Measurements from ENCODE around the gene HDAC4. TPM values are rescaled to one million over a fixed set of nuclear protein-coding genes. Genes with fewer than 3 reads are reported as not detected.
A peak's percentile ranks its signal among the peaks of the same experiment; 100 is the strongest.

Gene HDAC4
- total and polyA plus RNA-seq, 4 donors: 2.9 to 37.2 (median 4.4) TPM

DNA sequence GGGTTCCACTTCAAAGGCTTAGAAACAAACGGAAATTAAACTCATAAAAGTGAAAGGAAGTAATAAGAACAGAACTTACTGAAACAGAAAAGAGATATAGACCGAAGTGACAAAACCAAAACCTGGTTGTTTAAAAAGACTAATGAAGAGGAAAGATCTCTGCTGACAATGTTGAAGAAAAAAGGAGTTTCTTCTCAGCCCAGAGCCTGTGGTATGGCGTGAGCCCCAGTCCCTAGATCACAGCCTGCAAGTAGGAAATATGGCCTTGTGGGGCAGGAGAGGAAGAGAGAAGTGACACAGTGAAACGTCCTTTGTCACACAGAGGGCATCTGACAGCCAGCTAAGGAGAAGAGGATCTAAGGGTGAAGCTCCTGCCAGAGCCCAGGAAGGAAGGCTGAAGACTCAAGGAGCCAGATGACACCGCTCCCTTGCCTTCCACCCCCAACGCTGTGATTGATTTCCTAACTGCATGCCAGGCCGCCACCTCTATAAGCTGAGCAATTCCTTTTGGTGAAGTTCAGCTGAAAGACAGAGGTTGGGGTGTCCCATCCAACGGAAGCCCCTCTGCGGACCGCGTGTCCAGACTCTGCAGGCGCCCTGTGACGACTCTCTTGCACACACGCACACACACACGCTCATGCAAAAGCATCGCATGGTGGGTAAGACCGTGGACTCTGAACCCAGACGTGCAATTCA, 141.1 kb downstream of the HDAC4 start:
- no peak for DNase-seq (ENCODE audit: low spot score)
- H3K36me3 ChIP-seq (ENCODE audit: control insufficient read depth in 4 of 4, insufficient read depth in 3 of 4, low read depth in 1 of 4, low read length in 3 of 4): no peaks in the 10 kb centered on the region
- TF ChIP-seq, protein P1, sequence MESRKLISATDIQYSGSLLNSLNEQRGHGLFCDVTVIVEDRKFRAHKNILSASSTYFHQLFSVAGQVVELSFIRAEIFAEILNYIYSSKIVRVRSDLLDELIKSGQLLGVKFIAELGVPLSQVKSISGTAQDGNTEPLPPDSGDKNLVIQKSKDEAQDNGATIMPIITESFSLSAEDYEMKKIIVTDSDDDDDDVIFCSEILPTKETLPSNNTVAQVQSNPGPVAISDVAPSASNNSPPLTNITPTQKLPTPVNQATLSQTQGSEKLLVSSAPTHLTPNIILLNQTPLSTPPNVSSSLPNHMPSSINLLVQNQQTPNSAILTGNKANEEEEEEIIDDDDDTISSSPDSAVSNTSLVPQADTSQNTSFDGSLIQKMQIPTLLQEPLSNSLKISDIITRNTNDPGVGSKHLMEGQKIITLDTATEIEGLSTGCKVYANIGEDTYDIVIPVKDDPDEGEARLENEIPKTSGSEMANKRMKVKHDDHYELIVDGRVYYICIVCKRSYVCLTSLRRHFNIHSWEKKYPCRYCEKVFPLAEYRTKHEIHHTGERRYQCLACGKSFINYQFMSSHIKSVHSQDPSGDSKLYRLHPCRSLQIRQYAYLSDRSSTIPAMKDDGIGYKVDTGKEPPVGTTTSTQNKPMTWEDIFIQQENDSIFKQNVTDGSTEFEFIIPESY (IDR thresholded peaks at IDR 0.05): no peak
- no peak for TF ChIP-seq FOXA2 (IDR thresholded peaks at IDR 0.05)
- no peak for TF ChIP-seq RAD21 (IDR thresholded peaks at IDR 0.05)
- TF ChIP-seq TAF1 (conservative IDR thresholded peaks at IDR 0.05): no peak
- no peak for TF ChIP-seq HNF4G (IDR thresholded peaks at IDR 0.05)
- TF ChIP-seq, protein P2, sequence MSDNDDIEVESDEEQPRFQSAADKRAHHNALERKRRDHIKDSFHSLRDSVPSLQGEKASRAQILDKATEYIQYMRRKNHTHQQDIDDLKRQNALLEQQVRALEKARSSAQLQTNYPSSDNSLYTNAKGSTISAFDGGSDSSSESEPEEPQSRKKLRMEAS (IDR thresholded peaks at IDR 0.05): no peak
- no peak for TF ChIP-seq GABPA (IDR thresholded peaks at IDR 0.05 in 1 of 2, conservative IDR thresholded peaks at IDR 0.05 in 1 of 2)
- TF ChIP-seq EGR1 (IDR thresholded peaks at IDR 0.05; ENCODE audit: low read depth in 2 of 2): no peak
- no peak for TF ChIP-seq SP1 (IDR thresholded peaks at IDR 0.05)
- TF ChIP-seq, protein P3, sequence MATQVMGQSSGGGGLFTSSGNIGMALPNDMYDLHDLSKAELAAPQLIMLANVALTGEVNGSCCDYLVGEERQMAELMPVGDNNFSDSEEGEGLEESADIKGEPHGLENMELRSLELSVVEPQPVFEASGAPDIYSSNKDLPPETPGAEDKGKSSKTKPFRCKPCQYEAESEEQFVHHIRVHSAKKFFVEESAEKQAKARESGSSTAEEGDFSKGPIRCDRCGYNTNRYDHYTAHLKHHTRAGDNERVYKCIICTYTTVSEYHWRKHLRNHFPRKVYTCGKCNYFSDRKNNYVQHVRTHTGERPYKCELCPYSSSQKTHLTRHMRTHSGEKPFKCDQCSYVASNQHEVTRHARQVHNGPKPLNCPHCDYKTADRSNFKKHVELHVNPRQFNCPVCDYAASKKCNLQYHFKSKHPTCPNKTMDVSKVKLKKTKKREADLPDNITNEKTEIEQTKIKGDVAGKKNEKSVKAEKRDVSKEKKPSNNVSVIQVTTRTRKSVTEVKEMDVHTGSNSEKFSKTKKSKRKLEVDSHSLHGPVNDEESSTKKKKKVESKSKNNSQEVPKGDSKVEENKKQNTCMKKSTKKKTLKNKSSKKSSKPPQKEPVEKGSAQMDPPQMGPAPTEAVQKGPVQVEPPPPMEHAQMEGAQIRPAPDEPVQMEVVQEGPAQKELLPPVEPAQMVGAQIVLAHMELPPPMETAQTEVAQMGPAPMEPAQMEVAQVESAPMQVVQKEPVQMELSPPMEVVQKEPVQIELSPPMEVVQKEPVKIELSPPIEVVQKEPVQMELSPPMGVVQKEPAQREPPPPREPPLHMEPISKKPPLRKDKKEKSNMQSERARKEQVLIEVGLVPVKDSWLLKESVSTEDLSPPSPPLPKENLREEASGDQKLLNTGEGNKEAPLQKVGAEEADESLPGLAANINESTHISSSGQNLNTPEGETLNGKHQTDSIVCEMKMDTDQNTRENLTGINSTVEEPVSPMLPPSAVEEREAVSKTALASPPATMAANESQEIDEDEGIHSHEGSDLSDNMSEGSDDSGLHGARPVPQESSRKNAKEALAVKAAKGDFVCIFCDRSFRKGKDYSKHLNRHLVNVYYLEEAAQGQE (IDR thresholded peaks at IDR 0.05): no peak
- TF ChIP-seq, protein P4, sequence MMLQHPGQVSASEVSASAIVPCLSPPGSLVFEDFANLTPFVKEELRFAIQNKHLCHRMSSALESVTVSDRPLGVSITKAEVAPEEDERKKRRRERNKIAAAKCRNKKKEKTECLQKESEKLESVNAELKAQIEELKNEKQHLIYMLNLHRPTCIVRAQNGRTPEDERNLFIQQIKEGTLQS (IDR thresholded peaks at IDR 0.05): no peak
- no peak for TF ChIP-seq NR2F2 (IDR thresholded peaks at IDR 0.05)
- no peak for TF ChIP-seq JUND (IDR thresholded peaks at IDR 0.05)
- TF ChIP-seq RXRA (IDR thresholded peaks at IDR 0.05): no peak
- TF ChIP-seq, protein P5, sequence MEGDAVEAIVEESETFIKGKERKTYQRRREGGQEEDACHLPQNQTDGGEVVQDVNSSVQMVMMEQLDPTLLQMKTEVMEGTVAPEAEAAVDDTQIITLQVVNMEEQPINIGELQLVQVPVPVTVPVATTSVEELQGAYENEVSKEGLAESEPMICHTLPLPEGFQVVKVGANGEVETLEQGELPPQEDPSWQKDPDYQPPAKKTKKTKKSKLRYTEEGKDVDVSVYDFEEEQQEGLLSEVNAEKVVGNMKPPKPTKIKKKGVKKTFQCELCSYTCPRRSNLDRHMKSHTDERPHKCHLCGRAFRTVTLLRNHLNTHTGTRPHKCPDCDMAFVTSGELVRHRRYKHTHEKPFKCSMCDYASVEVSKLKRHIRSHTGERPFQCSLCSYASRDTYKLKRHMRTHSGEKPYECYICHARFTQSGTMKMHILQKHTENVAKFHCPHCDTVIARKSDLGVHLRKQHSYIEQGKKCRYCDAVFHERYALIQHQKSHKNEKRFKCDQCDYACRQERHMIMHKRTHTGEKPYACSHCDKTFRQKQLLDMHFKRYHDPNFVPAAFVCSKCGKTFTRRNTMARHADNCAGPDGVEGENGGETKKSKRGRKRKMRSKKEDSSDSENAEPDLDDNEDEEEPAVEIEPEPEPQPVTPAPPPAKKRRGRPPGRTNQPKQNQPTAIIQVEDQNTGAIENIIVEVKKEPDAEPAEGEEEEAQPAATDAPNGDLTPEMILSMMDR (IDR thresholded peaks at IDR 0.05; ENCODE audit: low read depth, low read length, missing input control): no peak
- TF ChIP-seq FOXA1 (IDR thresholded peaks at IDR 0.05): no peak
- no peak for TF ChIP-seq YY1 (IDR thresholded peaks at IDR 0.05)
- no peak for TF ChIP-seq HNF4A (conservative IDR thresholded peaks at IDR 0.05)
- H3K27me3 ChIP-seq (ENCODE audit: control insufficient read depth in 4 of 4, insufficient read depth in 4 of 4, low read length in 3 of 4): no peaks in the 10 kb centered on the region
- WGBS: 87% methylated on average over 18 of the region's 18 CpGs
- peak overlapping the region in 1 of 2 donors; percentile 12 for H3K27ac ChIP-seq (ENCODE audit: low read depth in 1 of 2, low read length in 2 of 2)
- peaks cover 0 to 4% (median 0%) of the 10 kb centered on the region in 4 donors for H3K4me1 ChIP-seq (ENCODE audit: control insufficient read depth in 4 of 4, insufficient read depth in 4 of 4, low read length in 3 of 4)
- peaks cover 0 to 2% (median 0%) of the 10 kb centered on the region in 4 donors for H3K9me3 ChIP-seq (ENCODE audit: control insufficient read depth in 4 of 4, low read length in 3 of 4)
- H3K4me3 ChIP-seq (ENCODE audit: low read depth in 1 of 3, low read length in 3 of 3): no peak overlapping the region
- no peak overlapping the region for H3K9ac ChIP-seq (ENCODE audit: low read depth in 1 of 2, low read length in 2 of 2)
